Ectodermal cell (in vitro differentiated cells): Measurements from ENCODE around the gene CTDSP1.
A peak's percentile ranks its signal among the peaks of the same experiment; 100 is the strongest.

Experiments used
- H3K27ac ChIP-seq: 2 replicates; pipeline ENCODE4 v1.7.0; 2013; ENCODE audit warnings: mild to moderate bottlenecking, low read depth, low read length; ENCODE audit not compliant: insufficient read depth, poor library complexity, severe bottlenecking
- H3K27me3 ChIP-seq: 2 replicates; pipeline ENCODE4 v1.7.0; 2013; ENCODE audit warnings: mild to moderate bottlenecking, low read length; ENCODE audit not compliant: insufficient read depth, control insufficient read depth, poor library complexity, severe bottlenecking
- H3K36me3 ChIP-seq: one replicate; pipeline ENCODE4 v1.7.0; 2013; ENCODE audit warnings: low read length; ENCODE audit not compliant: control insufficient read depth, insufficient read depth
- H3K4me1 ChIP-seq: one replicate; pipeline ENCODE4 v1.7.0; 2013; ENCODE audit warnings: low read length; ENCODE audit not compliant: control insufficient read depth, insufficient read depth
- H3K4me3 ChIP-seq: 2 replicates; pipeline ENCODE4 v1.7.0; 2013; ENCODE audit warnings: low read depth, low read length, control low read depth; ENCODE audit not compliant: insufficient read depth
- H3K9me3 ChIP-seq: 2 replicates; pipeline ENCODE4 v1.7.0; 2013; ENCODE audit warnings: mild to moderate bottlenecking, low read length, moderate library complexity; ENCODE audit not compliant: control insufficient read depth
- WGBS, 2 experiments: methylation state at CpG; one replicate each; pipeline ENCODE4 v1.1.7; 2013; ENCODE audit warnings: missing lambda C conversion rate in 2 of 2; 5-methylcytosine and 5-hydroxymethylcytosine counted together

Gene CTDSP1

DNA sequence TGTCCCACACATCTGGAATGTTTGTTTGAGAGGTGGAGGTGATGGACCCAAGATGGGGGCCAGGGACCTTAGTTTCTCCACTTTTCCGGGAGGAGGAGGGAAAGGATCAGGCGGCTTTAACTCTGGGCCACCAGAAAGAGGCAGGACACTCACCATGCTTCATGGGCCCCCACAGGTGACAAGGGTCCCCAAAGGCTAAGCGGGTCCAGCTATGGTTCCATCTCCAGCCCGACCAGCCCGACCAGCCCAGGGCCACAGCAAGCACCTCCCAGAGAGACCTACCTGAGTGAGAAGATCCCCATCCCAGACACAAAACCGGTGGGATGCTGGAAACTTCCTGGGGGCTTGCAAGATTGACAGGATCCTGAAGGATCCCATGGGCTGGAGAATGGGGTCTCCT is 16.9 kb upstream of the CTDSP1 start:
- Histone ChIP-seq H3K36me3 (no peaks in the 10 kb centered on the region), H3K27ac (no peak overlapping the region), H3K9me3 (no peaks in the 10 kb centered on the region), H3K4me1 (no peaks in the 10 kb centered on the region), H3K4me3 (no peak overlapping the region), H3K27me3 (peaks cover 11% of the 10 kb centered on the region)
- 90 to 92% methylated on average over 6 of the region's 6 CpGs for WGBS, 2 experiments

DNA sequence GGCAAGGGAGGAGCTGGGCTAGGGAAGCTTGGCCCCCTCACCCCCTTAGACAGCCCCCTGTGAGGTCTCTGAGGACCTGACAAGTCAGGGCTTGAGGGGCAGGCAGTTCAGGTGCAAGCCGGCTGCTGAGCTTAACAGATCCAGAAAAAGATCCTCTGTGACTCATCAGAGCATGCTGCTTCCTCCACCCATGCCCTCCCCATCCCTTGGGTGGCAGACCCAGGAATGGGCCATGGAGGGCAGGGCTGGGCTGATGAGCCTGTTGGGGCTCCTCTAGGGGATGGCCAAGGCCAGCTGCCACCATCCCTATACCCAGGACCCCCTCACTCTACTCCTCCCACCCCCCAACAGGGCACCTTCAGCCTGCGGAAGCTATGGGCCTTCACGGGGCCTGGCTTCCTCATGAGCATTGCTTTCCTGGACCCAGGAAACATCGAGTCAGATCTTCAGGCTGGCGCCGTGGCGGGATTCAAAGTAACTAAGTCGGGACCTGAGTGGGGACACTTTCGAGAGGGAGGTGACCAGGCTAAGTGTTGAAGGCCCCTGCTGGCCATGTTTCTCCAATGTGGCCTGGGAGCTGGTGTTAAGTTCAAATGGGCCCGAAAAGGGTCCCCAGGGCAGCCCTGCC is 15.7 kb upstream of the CTDSP1 start:
- Histone ChIP-seq H3K9me3 (no peaks in the 10 kb centered on the region), H3K4me3 (no peak overlapping the region), H3K36me3 (no peaks in the 10 kb centered on the region), H3K4me1 (no peaks in the 10 kb centered on the region), H3K27ac (no peak overlapping the region), H3K27me3 (peaks cover 16% of the 10 kb centered on the region)
- 89 to 93% methylated on average over 10 of the region's 10 CpGs for WGBS, 2 experiments

DNA sequence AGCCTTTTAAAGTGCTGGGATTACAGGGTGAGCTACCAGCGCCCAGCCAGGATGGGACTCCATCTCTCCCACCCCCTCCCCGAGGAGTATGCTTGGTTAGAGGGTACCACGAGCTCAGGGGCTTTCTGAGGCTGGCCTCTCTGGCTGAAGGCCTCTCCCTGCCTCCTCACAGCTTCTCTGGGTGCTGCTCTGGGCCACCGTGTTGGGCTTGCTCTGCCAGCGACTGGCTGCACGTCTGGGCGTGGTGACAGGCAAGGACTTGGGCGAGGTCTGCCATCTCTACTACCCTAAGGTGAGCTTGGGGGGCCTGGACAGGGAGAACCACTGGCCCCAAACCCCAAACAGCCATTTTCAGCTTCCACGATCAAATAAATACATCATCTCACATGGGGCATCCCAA is 14.7 kb upstream of the CTDSP1 start:
- no peak overlapping the region for H3K4me3 ChIP-seq
- 86 to 88% methylated on average over 8 to 9 of the region's 9 CpGs for WGBS, 2 experiments

DNA sequence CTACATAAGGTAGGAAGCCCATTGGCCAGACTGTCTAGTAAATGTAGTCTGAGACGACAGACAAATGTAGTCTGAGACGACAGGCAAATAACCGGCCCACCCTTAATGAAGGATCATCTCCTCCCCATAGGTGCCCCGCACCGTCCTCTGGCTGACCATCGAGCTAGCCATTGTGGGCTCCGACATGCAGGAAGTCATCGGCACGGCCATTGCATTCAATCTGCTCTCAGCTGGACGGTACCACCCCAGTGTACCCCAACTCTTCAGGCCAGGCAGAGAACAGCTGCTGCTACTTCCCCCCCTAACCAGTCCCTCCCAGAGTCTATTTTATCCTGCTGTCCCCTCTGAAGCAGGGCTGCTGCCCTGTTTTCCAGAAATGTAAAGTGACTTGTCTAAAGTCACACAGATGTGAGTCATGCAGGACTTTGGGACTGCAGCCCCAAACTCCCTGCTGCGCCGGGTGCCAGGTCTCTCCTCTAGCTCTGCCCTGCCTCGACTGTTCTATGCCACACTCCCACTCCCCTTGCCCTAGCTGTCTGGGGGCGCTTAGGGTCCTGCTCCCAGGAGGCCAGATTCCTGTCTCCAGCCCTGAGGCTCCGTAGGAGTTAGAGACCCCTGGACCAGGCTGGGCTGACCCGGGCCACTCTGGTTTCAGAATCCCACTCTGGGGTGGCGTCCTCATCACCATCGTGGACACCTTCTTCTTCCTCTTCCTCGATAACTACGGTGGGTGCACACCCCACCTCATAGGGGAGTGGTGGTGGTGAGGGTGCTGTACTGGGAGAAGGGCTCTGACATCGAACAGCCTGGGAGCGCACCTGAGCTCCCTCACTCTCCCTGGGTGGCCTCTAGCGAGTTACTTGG is 12.9 kb upstream of the CTDSP1 start:
- Histone ChIP-seq H3K4me1 (no peaks in the 10 kb centered on the region), H3K4me3 (no peak overlapping the region), H3K27ac (no peak overlapping the region), H3K36me3 (no peaks in the 10 kb centered on the region), H3K9me3 (no peaks in the 10 kb centered on the region), H3K27me3 (peaks cover 16% of the 10 kb centered on the region)
- WGBS, 2 experiments, result 79 to 83% methylated on average over 23 of the region's 23 CpGs

More for the DNA sequence above, 14.7 kb upstream of the CTDSP1 start:
- no peaks in the 10 kb centered on the region for H3K4me1 ChIP-seq
- no peaks in the 10 kb centered on the region for H3K36me3 ChIP-seq
- peaks cover 16% of the 10 kb centered on the region for H3K27me3 ChIP-seq
- no peaks in the 10 kb centered on the region for H3K9me3 ChIP-seq
- H3K27ac ChIP-seq, result no peak overlapping the region

DNA sequence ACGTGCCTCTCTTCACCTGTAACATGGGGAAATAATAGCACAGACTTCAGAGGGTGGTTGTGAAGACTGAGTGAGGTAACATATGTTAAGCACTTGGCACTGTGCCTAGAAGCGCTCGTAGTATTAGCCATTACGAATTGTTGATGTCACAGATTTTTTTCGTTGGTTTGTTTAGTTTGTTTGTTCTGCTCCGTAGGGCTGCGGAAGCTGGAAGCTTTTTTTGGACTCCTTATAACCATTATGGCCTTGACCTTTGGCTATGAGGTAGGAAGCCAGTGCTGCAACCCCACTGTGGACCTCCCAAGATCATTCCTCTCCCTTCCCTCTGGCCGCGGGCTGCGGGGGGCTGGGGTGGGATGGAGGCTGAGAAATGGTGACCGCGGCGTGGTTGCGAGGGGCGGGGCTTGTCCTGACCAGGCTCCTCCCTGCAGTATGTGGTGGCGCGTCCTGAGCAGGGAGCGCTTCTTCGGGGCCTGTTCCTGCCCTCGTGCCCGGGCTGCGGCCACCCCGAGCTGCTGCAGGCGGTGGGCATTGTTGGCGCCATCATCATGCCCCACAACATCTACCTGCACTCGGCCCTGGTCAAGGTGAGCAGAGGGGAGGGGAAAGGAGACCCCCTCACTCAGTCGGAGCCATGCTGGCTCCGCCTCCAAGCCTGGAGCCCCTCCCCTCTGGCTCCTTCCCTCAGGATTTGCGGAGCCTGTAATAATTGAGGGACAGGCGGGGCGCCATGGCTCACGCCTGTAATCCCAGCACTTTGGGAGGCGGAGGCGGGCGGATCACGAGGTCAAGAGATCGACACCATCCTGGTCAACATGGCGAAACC is 12.1 kb upstream of the CTDSP1 start:
- 15% methylated on average over 38 of the region's 38 CpGs for WGBS, 2 experiments
- Histone ChIP-seq H3K27ac (no peak overlapping the region), H3K36me3 (no peaks in the 10 kb centered on the region), H3K4me1 (no peaks in the 10 kb centered on the region), H3K27me3 (peaks cover 16% of the 10 kb centered on the region), H3K4me3 (peak overlapping the region; percentile 45), H3K9me3 (no peaks in the 10 kb centered on the region)

DNA sequence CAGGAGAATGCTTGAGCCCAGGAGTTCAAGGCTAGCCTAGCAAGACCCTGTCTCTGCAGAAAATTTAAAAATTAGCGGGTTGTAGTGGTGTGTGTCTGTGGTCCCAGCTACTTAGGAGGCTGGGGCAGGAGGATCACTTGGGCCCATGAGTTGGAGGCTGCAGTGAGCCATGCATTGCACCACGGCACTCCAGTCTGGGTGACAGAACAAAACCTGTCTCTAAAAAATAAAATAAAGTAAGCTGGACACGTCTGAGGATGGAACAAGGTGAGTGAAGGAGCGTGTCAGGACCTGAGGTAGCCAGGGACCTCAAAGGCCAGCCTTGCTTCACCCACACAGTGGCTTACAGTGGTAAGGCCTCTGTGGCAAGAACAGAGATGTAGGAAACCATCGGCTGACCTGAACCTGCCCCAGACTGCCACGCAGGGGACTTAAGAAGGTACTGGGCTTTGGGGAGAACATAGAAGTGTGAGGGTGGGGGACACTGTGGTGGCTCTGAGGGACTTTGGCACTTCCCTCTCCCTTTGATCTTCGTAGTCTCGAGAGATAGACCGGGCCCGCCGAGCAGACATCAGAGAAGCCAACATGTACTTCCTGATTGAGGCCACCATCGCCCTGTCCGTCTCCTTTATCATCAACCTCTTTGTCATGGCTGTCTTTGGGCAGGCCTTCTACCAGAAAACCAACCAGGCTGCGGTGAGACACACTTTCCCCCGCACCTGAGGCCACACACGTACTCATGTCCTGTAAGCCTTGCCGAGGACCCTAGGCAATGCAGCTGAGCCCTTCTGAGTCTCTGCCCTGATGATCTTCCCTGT is 10.1 kb upstream of the CTDSP1 start:
- Histone ChIP-seq H3K4me1 (no peaks in the 10 kb centered on the region), H3K36me3 (no peaks in the 10 kb centered on the region), H3K4me3 (no peak overlapping the region), H3K9me3 (no peaks in the 10 kb centered on the region), H3K27ac (no peak overlapping the region), H3K27me3 (peaks cover 16% of the 10 kb centered on the region)
- 92 to 95% methylated on average over 17 of the region's 17 CpGs for WGBS, 2 experiments

DNA sequence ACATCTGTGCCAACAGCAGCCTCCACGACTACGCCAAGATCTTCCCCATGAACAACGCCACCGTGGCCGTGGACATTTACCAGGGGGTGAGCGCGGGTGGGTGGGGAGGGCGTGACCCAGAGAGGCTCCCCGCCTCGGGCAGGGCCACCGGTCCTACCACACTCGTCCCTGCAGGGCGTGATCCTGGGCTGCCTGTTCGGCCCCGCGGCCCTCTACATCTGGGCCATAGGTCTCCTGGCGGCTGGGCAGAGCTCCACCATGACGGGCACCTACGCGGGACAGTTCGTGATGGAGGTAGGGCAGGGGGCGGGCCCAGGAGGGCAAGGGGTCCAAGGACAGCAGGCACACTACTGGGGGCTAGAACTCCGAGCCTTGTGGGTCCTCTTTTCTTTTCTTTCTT is 8.5 kb upstream of the CTDSP1 start:
- WGBS, 2 experiments, result 94 to 95% methylated on average over 23 of the region's 23 CpGs
- no peaks in the 10 kb centered on the region for H3K9me3 ChIP-seq

DNA sequence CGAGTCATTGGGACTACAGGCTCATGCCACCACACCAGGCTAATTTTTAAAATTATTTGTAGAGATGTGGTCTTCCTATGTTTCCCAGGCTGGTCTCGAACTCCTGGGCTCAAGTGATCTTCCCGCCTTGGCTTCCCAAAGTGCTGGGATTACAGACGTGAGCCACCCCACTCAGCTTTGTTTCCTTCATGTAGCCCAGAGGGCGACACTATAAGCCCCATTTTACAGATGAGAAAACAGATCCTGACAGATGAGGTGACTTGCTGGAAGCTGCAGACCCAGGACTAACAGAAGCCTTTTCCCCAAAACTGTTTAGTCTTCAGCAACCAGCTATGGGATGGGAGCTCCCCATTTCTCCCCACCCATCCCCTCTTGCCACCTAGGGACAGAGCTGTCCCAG is 7.2 kb upstream of the CTDSP1 start:
- 91 to 92% methylated on average over 5 of the region's 5 CpGs for WGBS, 2 experiments
- Histone ChIP-seq H3K27ac (no peak overlapping the region), H3K4me1 (peaks cover 10% of the 10 kb centered on the region), H3K36me3 (no peaks in the 10 kb centered on the region), H3K9me3 (no peaks in the 10 kb centered on the region), H3K27me3 (peaks cover 21% of the 10 kb centered on the region), H3K4me3 (no peak overlapping the region)

More for the DNA sequence above, 8.5 kb upstream of the CTDSP1 start:
- H3K4me1 ChIP-seq, result no peaks in the 10 kb centered on the region
- no peak overlapping the region for H3K27ac ChIP-seq
- no peaks in the 10 kb centered on the region for H3K36me3 ChIP-seq
- H3K27me3 ChIP-seq, result peaks cover 16% of the 10 kb centered on the region
- no peak overlapping the region for H3K4me3 ChIP-seq

DNA sequence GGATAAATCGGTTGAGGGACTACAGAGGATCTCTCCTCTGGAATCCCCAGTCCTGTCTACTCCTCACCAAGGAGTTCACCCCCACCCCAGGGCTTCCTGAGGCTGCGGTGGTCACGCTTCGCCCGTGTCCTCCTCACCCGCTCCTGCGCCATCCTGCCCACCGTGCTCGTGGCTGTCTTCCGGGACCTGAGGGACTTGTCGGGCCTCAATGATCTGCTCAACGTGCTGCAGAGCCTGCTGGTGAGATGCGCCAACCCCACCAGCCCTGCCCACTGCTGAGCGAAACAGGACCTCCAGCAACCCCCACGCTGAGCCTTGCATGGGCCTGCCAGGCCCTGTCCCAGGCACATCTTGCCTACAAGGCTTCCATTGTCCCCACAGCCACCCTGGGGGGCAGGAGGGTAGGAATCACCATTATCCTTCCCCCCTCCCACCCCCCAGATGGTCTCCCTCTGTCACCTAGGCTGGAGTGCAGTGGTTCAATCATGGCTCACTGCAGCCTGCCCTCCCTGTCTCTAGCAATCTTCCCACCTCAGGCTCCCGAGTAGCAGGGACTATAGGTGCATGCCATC is 6.7 kb upstream of the CTDSP1 start:
- H3K36me3 ChIP-seq, result no peaks in the 10 kb centered on the region
- no peaks in the 10 kb centered on the region for H3K9me3 ChIP-seq
- H3K27ac ChIP-seq, result no peak overlapping the region
- peaks cover 21% of the 10 kb centered on the region for H3K27me3 ChIP-seq
- peaks cover 15% of the 10 kb centered on the region for H3K4me1 ChIP-seq
- no peak overlapping the region for H3K4me3 ChIP-seq
- 80 to 81% methylated on average over 16 of the region's 16 CpGs for WGBS, 2 experiments
